Measurements from ENCODE around the gene ELOVL6.

DNA sequence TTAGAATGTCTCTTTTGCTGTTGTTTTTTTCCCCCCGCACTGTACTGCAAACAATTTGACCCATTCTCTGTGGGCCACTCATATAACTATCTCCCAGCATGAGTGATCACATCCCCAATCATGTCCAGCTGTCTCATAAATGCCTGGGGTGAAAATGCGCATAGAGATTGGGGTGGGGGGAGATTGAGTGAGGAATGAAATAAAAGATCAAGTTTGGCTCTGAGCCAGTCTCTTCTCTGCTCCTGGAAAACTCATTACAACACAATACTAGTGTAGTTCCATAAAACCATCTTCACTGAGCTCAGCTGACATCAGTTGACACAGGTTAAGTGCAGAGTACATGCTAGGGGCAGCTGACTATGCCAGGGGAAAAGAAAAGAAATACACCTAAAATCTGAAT lies 188.9 kb downstream of the ELOVL6 start:
- TF ChIP-seq, protein P1, sequence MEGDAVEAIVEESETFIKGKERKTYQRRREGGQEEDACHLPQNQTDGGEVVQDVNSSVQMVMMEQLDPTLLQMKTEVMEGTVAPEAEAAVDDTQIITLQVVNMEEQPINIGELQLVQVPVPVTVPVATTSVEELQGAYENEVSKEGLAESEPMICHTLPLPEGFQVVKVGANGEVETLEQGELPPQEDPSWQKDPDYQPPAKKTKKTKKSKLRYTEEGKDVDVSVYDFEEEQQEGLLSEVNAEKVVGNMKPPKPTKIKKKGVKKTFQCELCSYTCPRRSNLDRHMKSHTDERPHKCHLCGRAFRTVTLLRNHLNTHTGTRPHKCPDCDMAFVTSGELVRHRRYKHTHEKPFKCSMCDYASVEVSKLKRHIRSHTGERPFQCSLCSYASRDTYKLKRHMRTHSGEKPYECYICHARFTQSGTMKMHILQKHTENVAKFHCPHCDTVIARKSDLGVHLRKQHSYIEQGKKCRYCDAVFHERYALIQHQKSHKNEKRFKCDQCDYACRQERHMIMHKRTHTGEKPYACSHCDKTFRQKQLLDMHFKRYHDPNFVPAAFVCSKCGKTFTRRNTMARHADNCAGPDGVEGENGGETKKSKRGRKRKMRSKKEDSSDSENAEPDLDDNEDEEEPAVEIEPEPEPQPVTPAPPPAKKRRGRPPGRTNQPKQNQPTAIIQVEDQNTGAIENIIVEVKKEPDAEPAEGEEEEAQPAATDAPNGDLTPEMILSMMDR (IDR thresholded peaks at IDR 0.05; ENCODE audit: poor library complexity, severe bottlenecking): no peak
- TF ChIP-seq POLR2AphosphoS5 (IDR thresholded peaks at IDR 0.05) (no peak), MXI1 (conservative IDR thresholded peaks at IDR 0.05; ENCODE audit: poor library complexity, severe bottlenecking) (no peak), RAD21 (conservative IDR thresholded peaks at IDR 0.05) (no peak), TAF1 (IDR thresholded peaks at IDR 0.05; ENCODE audit: low read depth) (no peak), EZH2 (IDR thresholded peaks at IDR 0.05; ENCODE audit: borderline replicate concordance, insufficient read depth, low read length, poor library complexity, severe bottlenecking) (no peak), REST (IDR thresholded peaks at IDR 0.05; ENCODE audit: borderline replicate concordance) (no peak), EP300 (conservative IDR thresholded peaks at IDR 0.05; ENCODE audit: poor library complexity, severe bottlenecking) (no peak), SMC3 (conservative IDR thresholded peaks at IDR 0.05; ENCODE audit: poor library complexity) (no peak)
